GM18499 (cell line): Measurements from ENCODE around the gene KCNQ1.

Source experiments
- ATAC-seq: cut with Tn5 transposase; IDR thresholded peaks from one replicate; pipeline ENCODE4 v1.9.1; 2021; ENCODE audit warnings: moderate number of reproducible peaks; ENCODE audit not compliant: insufficient read depth, unreplicated experiment

KCNQ1 gene

DNA sequence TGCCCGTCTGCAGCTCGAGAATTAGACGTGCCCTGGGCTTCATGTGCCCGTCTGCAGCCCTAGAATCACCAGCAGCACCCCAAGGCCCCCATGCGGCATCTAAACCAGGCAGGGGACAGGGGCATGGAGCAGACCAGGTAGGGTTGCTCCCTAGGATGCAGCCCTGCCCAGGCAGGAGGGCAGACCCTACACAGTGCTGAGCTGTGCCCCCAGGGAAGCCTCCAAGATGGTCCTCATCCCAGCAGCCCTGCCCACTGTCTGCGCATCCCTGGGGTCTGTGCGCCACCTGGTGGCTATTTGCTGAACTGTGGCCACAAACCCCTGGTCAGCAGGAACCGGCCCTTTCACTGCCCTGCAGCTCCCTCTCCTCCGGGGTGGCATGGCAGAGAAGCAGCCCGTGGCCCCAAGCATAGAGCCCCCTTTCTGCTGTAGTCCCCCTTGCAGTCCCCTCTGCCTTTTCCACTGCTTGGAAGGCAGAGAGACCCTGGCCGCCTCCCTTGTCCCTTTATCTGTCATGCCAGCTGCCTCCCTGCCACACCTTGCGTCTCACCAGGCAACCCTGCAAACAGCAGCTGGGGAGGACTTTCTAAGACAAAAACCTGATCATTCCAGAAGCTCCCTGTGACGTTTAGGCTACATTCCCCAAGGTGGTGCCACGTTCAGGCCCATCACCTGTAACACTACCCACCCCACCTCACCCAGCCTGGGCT lies 86.6 kb downstream of the KCNQ1 start:
- ATAC-seq, result no peak

DNA sequence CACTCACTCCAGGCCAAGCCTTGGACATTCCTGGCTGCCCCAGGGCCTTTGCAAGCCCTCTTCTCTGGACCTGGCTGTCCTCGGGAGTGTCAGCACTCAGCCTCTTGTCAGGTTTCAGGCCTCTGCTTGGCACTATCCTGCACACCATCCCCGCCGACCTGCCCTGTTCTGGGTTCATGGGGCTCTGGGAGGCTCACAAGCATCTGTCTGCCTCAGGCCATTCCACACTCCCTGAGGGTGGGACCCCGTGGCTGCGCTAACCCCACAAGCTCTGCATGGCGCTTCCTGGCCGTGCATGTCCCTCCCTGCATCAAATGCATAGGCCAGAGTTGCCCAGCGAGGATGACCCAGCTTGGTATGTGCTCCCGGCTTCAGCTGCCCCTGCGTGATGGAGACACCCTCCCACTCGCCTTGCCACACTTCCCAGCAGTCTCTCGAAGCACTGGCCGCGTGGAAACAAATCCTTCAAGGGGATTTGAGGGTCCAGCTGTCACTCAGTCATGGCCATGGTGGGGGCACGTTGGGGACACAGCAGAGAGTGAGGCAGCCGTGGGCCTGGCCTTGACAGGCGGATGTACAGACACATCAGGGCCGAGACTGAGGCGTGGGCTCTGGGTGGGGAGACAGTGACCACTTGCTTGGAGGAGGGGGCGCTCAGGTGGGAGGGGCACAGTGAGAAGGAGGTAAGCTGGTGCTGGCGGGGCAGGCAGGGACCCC lies 87.3 kb downstream of the KCNQ1 start:
- no peak for ATAC-seq

DNA sequence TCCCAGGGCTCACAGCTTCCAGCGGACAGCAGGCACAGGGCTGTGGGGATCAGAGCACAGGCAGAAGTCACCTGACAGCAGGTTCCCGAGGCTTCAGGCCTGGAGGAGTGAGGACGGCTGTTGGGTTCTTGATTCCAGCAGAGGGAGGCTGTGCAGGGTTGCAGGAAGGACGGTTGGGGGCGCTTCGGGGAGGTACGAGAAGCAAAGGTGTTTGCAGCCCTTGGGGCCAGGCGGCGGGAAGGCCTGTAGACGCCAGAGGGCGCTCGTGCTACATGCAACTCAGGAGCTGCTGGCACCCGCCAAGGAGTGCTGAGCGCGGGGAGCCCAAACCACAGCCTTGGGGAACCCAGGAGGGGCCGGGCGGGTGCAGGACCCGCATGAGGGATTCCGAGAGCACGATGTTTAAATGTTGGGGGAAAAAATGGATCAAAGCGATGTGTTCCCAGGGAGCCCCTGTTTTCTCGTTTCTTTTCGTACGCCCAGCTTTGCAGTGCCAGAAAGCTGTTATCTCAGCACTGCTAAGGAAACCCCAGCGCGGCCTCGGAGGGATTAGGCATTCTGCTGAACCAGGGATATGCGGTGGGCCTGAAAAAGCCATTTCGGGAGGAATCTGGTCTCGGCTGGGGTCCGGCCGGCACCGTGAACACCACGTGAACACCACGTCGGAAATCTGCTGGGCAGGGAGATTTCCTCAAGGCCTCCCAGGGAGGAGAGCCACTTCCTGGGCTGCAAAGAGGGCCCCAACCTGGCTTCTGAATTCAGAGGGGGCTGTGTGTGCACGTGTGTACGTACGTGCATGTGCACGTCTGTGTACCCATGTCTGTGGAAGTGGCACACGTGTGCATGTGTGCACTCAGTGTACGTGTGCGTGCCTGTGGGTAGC lies 88.1 kb downstream of the KCNQ1 start:
- ATAC-seq, result no peak

DNA sequence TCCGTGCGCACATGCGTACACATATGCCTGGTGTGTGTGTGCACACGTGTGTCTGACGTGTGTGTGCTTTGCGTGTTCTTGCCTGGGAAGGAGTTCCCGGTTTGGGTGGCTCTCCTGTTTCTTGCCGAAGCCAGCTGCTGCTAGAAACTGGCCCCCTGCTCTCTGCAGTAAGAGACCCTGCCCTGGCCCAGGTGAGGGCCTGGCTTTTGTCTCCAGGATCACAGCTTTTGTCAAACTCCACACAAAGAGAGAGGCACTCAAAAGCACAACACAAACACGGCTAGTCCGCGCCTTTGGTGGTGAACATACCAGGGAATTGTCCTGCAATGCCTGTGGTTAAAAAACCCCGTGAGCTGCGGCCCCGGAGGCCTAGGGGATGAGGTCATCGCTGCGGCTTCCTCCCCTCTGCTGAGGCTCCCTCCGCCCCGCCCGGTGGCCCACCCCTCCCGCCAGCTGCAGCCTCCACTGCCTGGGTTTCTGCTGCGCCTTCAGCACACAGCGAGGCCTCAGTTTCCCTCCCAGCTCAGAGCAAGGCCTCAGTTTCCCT lies 88.9 kb downstream of the KCNQ1 start:
- ATAC-seq, result no peak

- no peak for ATAC-seq
Measured at GRCh38 chr11:2534134-2534956, 89.5 kb downstream of the KCNQ1 start.

GRCh38 chr11:2534957-2535672 lies 90.3 kb downstream of the KCNQ1 start:
- ATAC-seq, result no peak

- no peak for ATAC-seq
Measured at GRCh38 chr11:2535673-2536439, 91.0 kb downstream of the KCNQ1 start.

- ATAC-seq, result no peak
Measured at GRCh38 chr11:2536440-2536989, 91.7 kb downstream of the KCNQ1 start.

DNA sequence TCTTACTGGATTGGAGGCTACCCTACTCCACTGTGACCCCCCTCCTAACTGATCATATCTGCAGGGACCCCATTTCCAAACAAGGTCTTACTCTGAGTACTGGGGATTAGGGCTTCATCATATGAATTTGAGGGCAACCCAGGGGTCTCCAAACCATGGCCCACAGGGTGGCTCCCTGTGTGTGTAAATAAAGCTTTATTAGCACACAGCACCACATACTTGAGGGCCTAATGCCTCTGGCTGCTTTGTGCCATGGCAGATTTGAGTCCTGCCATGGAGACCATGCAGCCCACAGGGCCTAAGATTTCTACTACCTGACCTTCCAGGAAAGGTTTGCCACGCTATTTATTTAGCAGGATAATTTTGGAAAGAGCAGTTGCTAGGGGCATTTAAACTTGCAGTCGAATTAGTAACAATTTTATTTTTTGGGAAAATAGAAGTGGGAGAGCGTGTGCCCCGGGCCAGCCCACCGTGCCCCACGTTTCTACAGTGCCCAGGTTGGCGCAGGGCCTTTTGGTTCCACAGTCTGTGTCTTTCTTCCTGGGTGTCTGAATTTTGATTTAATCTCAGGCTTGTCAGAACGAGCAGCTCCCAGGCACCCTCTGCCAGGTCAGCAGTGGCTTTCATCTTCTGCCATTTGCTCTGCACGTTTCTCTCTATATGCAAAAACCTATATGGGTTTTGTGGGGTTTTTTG lies 92.3 kb downstream of the KCNQ1 start:
- no peak for ATAC-seq

- no peak for ATAC-seq
Measured at GRCh38 chr11:2537896-2538724, 93.3 kb downstream of the KCNQ1 start.

GRCh38 chr11:2538951-2539350 lies 94.1 kb downstream of the KCNQ1 start:
- no peak for ATAC-seq

- ATAC-seq, result no peak
Measured at GRCh38 chr11:2539371-2540222, 94.8 kb downstream of the KCNQ1 start.

DNA sequence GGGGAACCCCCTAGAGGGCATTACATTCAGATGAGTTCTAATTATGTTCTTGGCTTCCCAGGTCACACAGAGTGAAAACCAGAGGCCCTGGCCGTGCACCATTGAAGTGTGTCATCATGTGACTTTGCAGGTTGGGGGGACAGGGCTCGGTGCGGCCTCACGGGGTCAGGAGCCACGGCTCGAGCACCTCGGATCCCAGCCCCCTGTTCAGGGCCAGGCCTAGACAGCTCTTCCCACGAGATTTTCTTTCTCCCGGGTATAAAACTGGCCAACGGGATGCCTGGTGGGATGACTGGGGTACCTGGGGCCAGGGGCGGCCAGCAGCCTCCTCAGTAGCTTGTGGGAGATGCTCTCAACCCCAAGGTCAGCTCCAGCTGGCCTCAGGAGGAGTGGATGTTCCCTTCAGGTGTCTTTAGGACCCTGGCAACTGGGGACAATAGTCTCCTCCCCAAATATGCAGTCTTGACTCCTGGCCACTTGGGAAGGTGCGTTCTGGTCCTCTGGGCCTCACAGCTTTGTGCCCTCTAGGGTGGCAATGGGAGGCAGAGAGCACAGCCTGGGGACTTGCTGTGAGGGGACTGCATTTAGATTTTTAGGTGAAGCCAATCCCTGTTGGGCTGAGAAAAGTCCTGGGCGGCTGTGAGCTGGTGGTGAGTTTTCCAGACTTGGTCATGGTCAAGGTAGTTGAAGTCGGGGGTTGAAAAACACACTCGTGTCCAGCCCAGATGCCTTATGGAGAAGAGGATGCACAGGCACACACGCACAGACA lies 95.6 kb downstream of the KCNQ1 start:
- ATAC-seq, result no peak

GRCh38 chr11:2540992-2541680 lies 96.3 kb downstream of the KCNQ1 start:
- ATAC-seq, result no peak
